WTC11 (cell line): ENCODE measurements around the gene BMX. TPM values are rescaled to one million over a fixed set of nuclear protein-coding genes. Genes with fewer than 3 reads are reported as not detected.

Experiments used
- ATAC-seq: fragments of 200-7000 bp; cut with Tn5 transposase; 2 replicates; pipeline ENCODE4 v1.10.0; 2021; ENCODE audit warnings: mild to moderate bottlenecking, moderate library complexity
- CTCF ChIA-PET: fragments of 300-600 bp; sonication (Branson Sonifier 250); formaldehyde crosslinking; loops from one replicate; lab custom pipeline; 2021; ENCODE audit warnings: antibody characterized with exemption; lab: Charles Lee
- POLR2A ChIA-PET: fragments of 350-600 bp; sonication (Branson Sonifier 250); formaldehyde crosslinking; loops from one replicate; lab custom pipeline; 2021; ENCODE audit warnings: antibody characterized with exemption; lab: Charles Lee
- DNase-seq: peaks from one replicate; pipeline ENCODE4 v3.0.0; 2021; ENCODE audit warnings: low spot score
- H3K27ac Mint-ChIP-seq: 2 replicates; pipeline ENCODE4 v1.8.0; 2021; ENCODE audit warnings: mixed read lengths
- H3K27me3 Mint-ChIP-seq: 2 replicates; pipeline ENCODE4 v1.8.0; 2021; ENCODE audit warnings: low read depth, mild to moderate bottlenecking, moderate library complexity, mixed read lengths
- H3K36me3 Mint-ChIP-seq: 2 replicates; pipeline ENCODE4 v1.8.0; 2021; ENCODE audit warnings: mixed read lengths
- H3K4me1 Mint-ChIP-seq: 2 replicates; pipeline ENCODE4 v1.8.0; 2022; ENCODE audit warnings: mixed read lengths
- H3K4me3 Mint-ChIP-seq: 2 replicates; pipeline ENCODE4 v1.8.0; 2021; ENCODE audit warnings: mild to moderate bottlenecking, moderate library complexity, mixed read lengths
- H3K9me3 Mint-ChIP-seq: 2 replicates; pipeline ENCODE4 v1.8.0; 2021; ENCODE audit warnings: mixed read lengths
- CBFB ChIP-seq: sonication (generic); formaldehyde crosslinking; IDR thresholded peaks from 2 replicates; pipeline ENCODE4 v1.8.1; 2022; ENCODE audit warnings: mild to moderate bottlenecking, low read depth, missing genetic modification reagents
- GABPB1 ChIP-seq: sonication (generic); formaldehyde crosslinking; IDR thresholded peaks from 2 replicates; pipeline ENCODE4 v1.8.1; 2023; ENCODE audit warnings: mild to moderate bottlenecking, missing genetic modification reagents
- HMGA2 ChIP-seq: fragments of 250-450 bp; sonication (Bioruptor Pico); IDR thresholded peaks from 2 replicates; pipeline ENCODE4 v1.4.0; 2021; ENCODE audit warnings: mild to moderate bottlenecking, moderate library complexity
- HMGXB4 ChIP-seq: sonication (generic); formaldehyde crosslinking; IDR thresholded peaks from 2 replicates; pipeline ENCODE4 v1.8.1; 2023; ENCODE audit warnings: mild to moderate bottlenecking, moderate library complexity, missing genetic modification reagents
- MXD4 ChIP-seq: fragments of 250-450 bp; sonication (Bioruptor Pico); IDR thresholded peaks from 2 replicates; pipeline ENCODE4 v1.8.0; 2021; ENCODE audit warnings: mild to moderate bottlenecking, moderate library complexity, borderline replicate concordance
- ZBTB21 ChIP-seq: sonication (generic); formaldehyde crosslinking; IDR thresholded peaks from 2 replicates; pipeline ENCODE4 v1.8.1; 2023; ENCODE audit warnings: mild to moderate bottlenecking, missing genetic modification reagents, borderline replicate concordance
- ZNF219 ChIP-seq: sonication (generic); formaldehyde crosslinking; IDR thresholded peaks from 2 replicates; pipeline ENCODE4 v1.8.0; 2023; ENCODE audit warnings: missing genetic modification reagents, mild to moderate bottlenecking, borderline replicate concordance
- total RNA-seq: library from RNA; stranded (reverse); gene quantifications from 3 replicates; pipeline ENCODE4 v1.2.3, GENCODE V29; 2021
- TF ChIP-seq, protein P1 (sequence below): fragments of 200-600 bp; IDR thresholded peaks from 2 replicates; pipeline ENCODE4 v1.8.0; 2022; ENCODE audit warnings: antibody characterized with exemption
- TF ChIP-seq, protein P2 (sequence below): sonication (generic); formaldehyde crosslinking; conservative IDR thresholded peaks from 2 replicates; pipeline ENCODE4 v1.8.1; 2023; ENCODE audit warnings: mild to moderate bottlenecking, low read depth, missing genetic modification reagents, moderate library complexity
- TF ChIP-seq, protein P3 (sequence below): sonication (generic); formaldehyde crosslinking; IDR thresholded peaks from 2 replicates; pipeline ENCODE4 v1.8.1; 2022; ENCODE audit warnings: missing genetic modification reagents, borderline replicate concordance
- TF ChIP-seq, protein P4 (sequence below): sonication (generic); formaldehyde crosslinking; IDR thresholded peaks from 2 replicates; pipeline ENCODE4 v1.8.0; 2022; ENCODE audit warnings: mild to moderate bottlenecking, missing genetic modification reagents

Gene BMX
- total RNA-seq, 1 experiment from 2014 or later: not detected

- CTCF ChIA-PET: no interaction called here
- H3K27ac Mint-ChIP-seq: no peak overlapping the region
- H3K27me3 Mint-ChIP-seq: no peaks in the 10 kb centered on the region
- peaks cover 16% of the 10 kb centered on the region for H3K4me1 Mint-ChIP-seq
- DNase-seq: no peak
- POLR2A ChIA-PET: no interaction called here
- no peaks in the 10 kb centered on the region for H3K36me3 Mint-ChIP-seq
- H3K4me3 Mint-ChIP-seq: no peak overlapping the region
- H3K9me3 Mint-ChIP-seq: no peaks in the 10 kb centered on the region
- ATAC-seq: no peak
- TF ChIP-seq ZBTB21: no peak
- TF ChIP-seq, protein P1, sequence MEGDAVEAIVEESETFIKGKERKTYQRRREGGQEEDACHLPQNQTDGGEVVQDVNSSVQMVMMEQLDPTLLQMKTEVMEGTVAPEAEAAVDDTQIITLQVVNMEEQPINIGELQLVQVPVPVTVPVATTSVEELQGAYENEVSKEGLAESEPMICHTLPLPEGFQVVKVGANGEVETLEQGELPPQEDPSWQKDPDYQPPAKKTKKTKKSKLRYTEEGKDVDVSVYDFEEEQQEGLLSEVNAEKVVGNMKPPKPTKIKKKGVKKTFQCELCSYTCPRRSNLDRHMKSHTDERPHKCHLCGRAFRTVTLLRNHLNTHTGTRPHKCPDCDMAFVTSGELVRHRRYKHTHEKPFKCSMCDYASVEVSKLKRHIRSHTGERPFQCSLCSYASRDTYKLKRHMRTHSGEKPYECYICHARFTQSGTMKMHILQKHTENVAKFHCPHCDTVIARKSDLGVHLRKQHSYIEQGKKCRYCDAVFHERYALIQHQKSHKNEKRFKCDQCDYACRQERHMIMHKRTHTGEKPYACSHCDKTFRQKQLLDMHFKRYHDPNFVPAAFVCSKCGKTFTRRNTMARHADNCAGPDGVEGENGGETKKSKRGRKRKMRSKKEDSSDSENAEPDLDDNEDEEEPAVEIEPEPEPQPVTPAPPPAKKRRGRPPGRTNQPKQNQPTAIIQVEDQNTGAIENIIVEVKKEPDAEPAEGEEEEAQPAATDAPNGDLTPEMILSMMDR: no peak
- TF ChIP-seq, protein P2, sequence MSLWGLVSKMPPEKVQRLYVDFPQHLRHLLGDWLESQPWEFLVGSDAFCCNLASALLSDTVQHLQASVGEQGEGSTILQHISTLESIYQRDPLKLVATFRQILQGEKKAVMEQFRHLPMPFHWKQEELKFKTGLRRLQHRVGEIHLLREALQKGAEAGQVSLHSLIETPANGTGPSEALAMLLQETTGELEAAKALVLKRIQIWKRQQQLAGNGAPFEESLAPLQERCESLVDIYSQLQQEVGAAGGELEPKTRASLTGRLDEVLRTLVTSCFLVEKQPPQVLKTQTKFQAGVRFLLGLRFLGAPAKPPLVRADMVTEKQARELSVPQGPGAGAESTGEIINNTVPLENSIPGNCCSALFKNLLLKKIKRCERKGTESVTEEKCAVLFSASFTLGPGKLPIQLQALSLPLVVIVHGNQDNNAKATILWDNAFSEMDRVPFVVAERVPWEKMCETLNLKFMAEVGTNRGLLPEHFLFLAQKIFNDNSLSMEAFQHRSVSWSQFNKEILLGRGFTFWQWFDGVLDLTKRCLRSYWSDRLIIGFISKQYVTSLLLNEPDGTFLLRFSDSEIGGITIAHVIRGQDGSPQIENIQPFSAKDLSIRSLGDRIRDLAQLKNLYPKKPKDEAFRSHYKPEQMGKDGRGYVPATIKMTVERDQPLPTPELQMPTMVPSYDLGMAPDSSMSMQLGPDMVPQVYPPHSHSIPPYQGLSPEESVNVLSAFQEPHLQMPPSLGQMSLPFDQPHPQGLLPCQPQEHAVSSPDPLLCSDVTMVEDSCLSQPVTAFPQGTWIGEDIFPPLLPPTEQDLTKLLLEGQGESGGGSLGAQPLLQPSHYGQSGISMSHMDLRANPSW (CRISPR knock-in tag): no peak
- TF ChIP-seq, protein P3, sequence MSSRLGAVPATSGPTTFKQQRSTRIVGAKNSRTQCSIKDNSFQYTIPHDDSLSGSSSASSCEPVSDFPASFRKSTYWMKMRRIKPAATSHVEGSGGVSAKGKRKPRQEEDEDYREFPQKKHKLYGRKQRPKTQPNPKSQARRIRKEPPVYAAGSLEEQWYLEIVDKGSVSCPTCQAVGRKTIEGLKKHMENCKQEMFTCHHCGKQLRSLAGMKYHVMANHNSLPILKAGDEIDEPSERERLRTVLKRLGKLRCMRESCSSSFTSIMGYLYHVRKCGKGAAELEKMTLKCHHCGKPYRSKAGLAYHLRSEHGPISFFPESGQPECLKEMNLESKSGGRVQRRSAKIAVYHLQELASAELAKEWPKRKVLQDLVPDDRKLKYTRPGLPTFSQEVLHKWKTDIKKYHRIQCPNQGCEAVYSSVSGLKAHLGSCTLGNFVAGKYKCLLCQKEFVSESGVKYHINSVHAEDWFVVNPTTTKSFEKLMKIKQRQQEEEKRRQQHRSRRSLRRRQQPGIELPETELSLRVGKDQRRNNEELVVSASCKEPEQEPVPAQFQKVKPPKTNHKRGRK (CRISPR knock-in tag): no peak
- no peak for TF ChIP-seq CBFB (CRISPR knock-in tag)
- no peak for TF ChIP-seq HMGXB4 (CRISPR knock-in tag)
- TF ChIP-seq HMGA2 (CRISPR knock-in tag): no peak
- no peak for TF ChIP-seq GABPB1 (CRISPR knock-in tag)
- TF ChIP-seq MXD4 (CRISPR knock-in tag): no peak
- TF ChIP-seq ZNF219 (CRISPR knock-in tag): no peak
- TF ChIP-seq, all 79 proteins: peak for 0
These were observed 3.8 kb upstream of the BMX start for GRCh38 chrX:15496824-15497223.

- TF ChIP-seq, protein P4, sequence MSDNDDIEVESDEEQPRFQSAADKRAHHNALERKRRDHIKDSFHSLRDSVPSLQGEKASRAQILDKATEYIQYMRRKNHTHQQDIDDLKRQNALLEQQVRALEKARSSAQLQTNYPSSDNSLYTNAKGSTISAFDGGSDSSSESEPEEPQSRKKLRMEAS (CRISPR knock-in tag): no peak
- TF ChIP-seq, protein P1: peak; percentile 50
- TF ChIP-seq, all 79 proteins: peak for 1
- no peaks in the 10 kb centered on the region for H3K27me3 Mint-ChIP-seq
- no peak overlapping the region for H3K27ac Mint-ChIP-seq
- H3K9me3 Mint-ChIP-seq: no peaks in the 10 kb centered on the region
- ChIA-PET CTCF (interaction anchor here (0.6 kb wide), 1 partner anchor 70 kb away, joined by 3 read pairs; no protein-coding TSS in a partner anchor), POLR2A (no interaction called here)
- H3K4me3 Mint-ChIP-seq: no peak overlapping the region
- ATAC-seq: peak; percentile 23
- H3K4me1 Mint-ChIP-seq: peaks cover 7% of the 10 kb centered on the region
- DNase-seq: peak; percentile 69
- no peaks in the 10 kb centered on the region for H3K36me3 Mint-ChIP-seq
These were observed 2.7 kb upstream of the BMX start for GRCh38 chrX:15497865-15498264.
